Trophoblast cell (in vitro differentiated cells and primary cell): ENCODE data around the gene TCTN2.

Source experiments
- DNase-seq, 2 donors: peaks; one replicate each; pipeline ENCODE4 v3.0.0-alpha.2; 2016
- H2AFZ ChIP-seq: 2 replicates; pipeline ENCODE4 v1.6.1; 2013; ENCODE audit warnings: low read length, moderate library complexity, mild to moderate bottlenecking; ENCODE audit not compliant: insufficient read depth, poor library complexity
- H2AK5ac ChIP-seq: 2 replicates; pipeline ENCODE4 v1.6.1; 2013; ENCODE audit warnings: mild to moderate bottlenecking, low read length
- H2BK120ac ChIP-seq: 2 replicates; pipeline ENCODE4 v1.6.1; 2013; ENCODE audit warnings: low read length, mild to moderate bottlenecking, moderate library complexity; ENCODE audit not compliant: insufficient read depth, poor library complexity
- H2BK12ac ChIP-seq: 2 replicates; pipeline ENCODE4 v1.6.1; 2013; ENCODE audit warnings: mild to moderate bottlenecking, low read length, moderate library complexity
- H2BK5ac ChIP-seq: 2 replicates; pipeline ENCODE4 v1.6.1; 2013; ENCODE audit warnings: low read length, low read depth, moderate library complexity, mild to moderate bottlenecking; ENCODE audit not compliant: poor library complexity
- H3K14ac ChIP-seq: 2 replicates; pipeline ENCODE4 v1.6.1; 2013; ENCODE audit warnings: mild to moderate bottlenecking, low read length
- H3K18ac ChIP-seq: 2 replicates; pipeline ENCODE4 v1.6.1; 2013; ENCODE audit warnings: mild to moderate bottlenecking, low read length
- H3K23ac ChIP-seq: 2 replicates; pipeline ENCODE4 v1.6.1; 2013; ENCODE audit warnings: low read length
- H3K27ac ChIP-seq: 2 replicates; pipeline ENCODE4 v1.5.1; 2013; ENCODE audit warnings: low read depth, mild to moderate bottlenecking, inconsistent platforms, low read length, moderate library complexity
- H3K27me3 ChIP-seq: 2 replicates; pipeline ENCODE4 v1.6.1; 2013; ENCODE audit warnings: inconsistent platforms, mild to moderate bottlenecking, low read length, moderate library complexity; ENCODE audit not compliant: insufficient read depth
- H3K36me3 ChIP-seq, 2 experiments: 1 replicate in 1 of 2; 2 replicates in 1 of 2; pipeline ENCODE4 v1.6.1; 2013; ENCODE audit warnings: low read length in 2 of 2, mild to moderate bottlenecking in 2 of 2, moderate library complexity in 1 of 2; ENCODE audit not compliant: insufficient read depth in 2 of 2, control insufficient read depth in 1 of 2
- H3K4ac ChIP-seq: 2 replicates; pipeline ENCODE4 v1.6.1; 2013; ENCODE audit warnings: low read depth, mild to moderate bottlenecking, low read length, moderate library complexity
- H3K4me1 ChIP-seq, 2 experiments: 1 replicate in 1 of 2; 2 replicates in 1 of 2; pipeline ENCODE4 v1.6.1; 2013; ENCODE audit warnings: low read length in 2 of 2, mild to moderate bottlenecking in 2 of 2, moderate library complexity in 1 of 2; ENCODE audit not compliant: insufficient read depth in 2 of 2, control insufficient read depth in 1 of 2
- H3K4me2 ChIP-seq: 2 replicates; pipeline ENCODE4 v1.6.1; 2013; ENCODE audit warnings: inconsistent platforms, mild to moderate bottlenecking, low read length, moderate library complexity
- H3K4me3 ChIP-seq: 2 replicates; pipeline ENCODE4 v1.5.1; 2013; ENCODE audit warnings: mild to moderate bottlenecking, low read depth, low read length, inconsistent platforms
- H3K79me1 ChIP-seq: one replicate; pipeline ENCODE4 v1.6.1; 2013; ENCODE audit warnings: low read length
- H3K79me2 ChIP-seq: 2 replicates; pipeline ENCODE4 v1.6.1; 2013; ENCODE audit warnings: low read length, mild to moderate bottlenecking; ENCODE audit not compliant: control insufficient read depth, insufficient read depth, poor library complexity
- H3K9ac ChIP-seq: 2 replicates; pipeline ENCODE4 v1.6.1; 2013; ENCODE audit warnings: mild to moderate bottlenecking, low read length
- H3K9me3 ChIP-seq: 2 replicates; pipeline ENCODE4 v1.6.1; 2013; ENCODE audit warnings: low read depth, mild to moderate bottlenecking, control low read depth, inconsistent platforms, low read length; ENCODE audit not compliant: insufficient read depth
- H4K12ac ChIP-seq: 2 replicates; pipeline ENCODE4 v1.6.1; 2013; ENCODE audit warnings: low read depth, mild to moderate bottlenecking, low read length, moderate library complexity
- H4K8ac ChIP-seq: 2 replicates; pipeline ENCODE4 v1.6.1; 2013; ENCODE audit warnings: low read depth, mild to moderate bottlenecking, low read length, moderate library complexity
- H4K91ac ChIP-seq: one replicate; pipeline ENCODE4 v1.6.1; 2013; ENCODE audit warnings: low read depth, mild to moderate bottlenecking, low read length, moderate library complexity
- WGBS: extraction: QIAGEN DNeasy Blood & Tissue Kit; methylation state at CpG from one replicate; pipeline ENCODE4 v1.1.7; 2013; ENCODE audit warnings: missing lambda C conversion rate; ENCODE audit not compliant: insufficient read length, insufficient coverage; ENCODE audit errors: extremely low coverage; 5-methylcytosine and 5-hydroxymethylcytosine counted together

TCTN2 gene

GRCh38 chr12:123754041-123754772, 83.3 kb downstream of the TCTN2 start:
- H3K27me3 ChIP-seq, result no peaks in the 10 kb centered on the region
- no peak overlapping the region for H3K18ac ChIP-seq
- H4K8ac ChIP-seq, result no peak overlapping the region
- H3K14ac ChIP-seq, result no peak overlapping the region
- H3K79me2 ChIP-seq, result no peaks in the 10 kb centered on the region
- H4K91ac ChIP-seq, result no peak overlapping the region
- H3K4me2 ChIP-seq, result no peak overlapping the region
- H2AK5ac ChIP-seq, result no peak overlapping the region
- no peak overlapping the region for H2BK120ac ChIP-seq
- H2BK12ac ChIP-seq, result no peak overlapping the region
- no peak overlapping the region for H3K23ac ChIP-seq
- H3K27ac ChIP-seq, result no peak overlapping the region
- H3K4me1 ChIP-seq, result no peaks in the 10 kb centered on the region
- H3K79me1 ChIP-seq, result no peaks in the 10 kb centered on the region
- H2AFZ ChIP-seq, result no peak overlapping the region
- H3K9ac ChIP-seq, result no peak overlapping the region
- no peak overlapping the region for H3K4ac ChIP-seq
- no CpG with 5 or more reads among the region's 12 CpGs for WGBS
- peaks cover 29 to 36% of the 10 kb centered on the region in 2 experiments for H3K36me3 ChIP-seq
- no peak for DNase-seq
- no peak overlapping the region for H4K12ac ChIP-seq
- no peak overlapping the region for H3K4me3 ChIP-seq
- no peak overlapping the region for H2BK5ac ChIP-seq
- H3K9me3 ChIP-seq, result no peaks in the 10 kb centered on the region

- Histone ChIP-seq H3K14ac (no peak overlapping the region), H3K4me1 (peaks cover 4 to 7% of the 10 kb centered on the region in 2 experiments), H4K91ac (no peak overlapping the region), H3K9ac (no peak overlapping the region), H4K12ac (no peak overlapping the region), H4K8ac (no peak overlapping the region), H3K4ac (no peak overlapping the region), H2AFZ (no peak overlapping the region), H3K36me3 (peaks cover 14 to 23% of the 10 kb centered on the region in 2 experiments), H2BK5ac (no peak overlapping the region), H3K23ac (no peak overlapping the region), H3K4me3 (no peak overlapping the region), H2AK5ac (no peak overlapping the region), H3K4me2 (no peak overlapping the region), H3K79me1 (no peaks in the 10 kb centered on the region), H2BK120ac (no peak overlapping the region), H3K27me3 (peaks cover 5% of the 10 kb centered on the region), H3K9me3 (no peaks in the 10 kb centered on the region), H3K18ac (no peak overlapping the region), H3K27ac (no peak overlapping the region), H2BK12ac (no peak overlapping the region), H3K79me2 (no peaks in the 10 kb centered on the region)
- no peak for DNase-seq
- WGBS, result no CpG with 5 or more reads among the region's 6 CpGs
These were observed 86.6 kb downstream of the TCTN2 start for GRCh38 chr12:123757561-123757960.
